Measurements from ENCODE around the gene MMS19. TPM values are rescaled to one million over a fixed set of nuclear protein-coding genes. Genes with fewer than 3 reads are reported as not detected.
A peak's percentile ranks its signal among the peaks of the same experiment; 100 is the strongest.

Gene MMS19
- total RNA-seq, 1 experiment from 2014 or later: 42.4 TPM

DNA sequence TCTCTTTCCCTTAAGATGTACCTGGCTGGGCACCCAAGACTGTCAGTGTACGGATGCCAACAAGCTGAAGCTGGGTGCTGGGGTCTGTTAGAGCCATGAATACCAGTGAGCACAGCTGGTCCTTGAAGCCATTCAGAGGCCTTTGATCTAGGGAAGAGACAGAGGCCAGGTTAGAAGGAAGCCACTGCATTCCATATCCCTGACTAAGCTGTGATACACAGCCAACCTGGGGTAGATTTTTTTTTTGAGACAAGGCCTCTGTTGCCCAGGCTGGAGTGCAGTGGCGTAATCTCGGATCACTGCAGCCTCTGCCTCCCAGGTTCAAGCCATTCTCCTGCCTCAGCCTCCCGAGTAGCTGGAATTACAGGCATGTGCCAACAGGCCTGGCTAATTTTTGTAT, 31.5 kb downstream of the MMS19 start:
- BruUV-seq (replicated peaks): no TSS peak
- POLR2A ChIA-PET (ENCODE audit: unreplicated experiment): interaction anchor here (0.7 kb wide), 1 partner anchor 220 kb away, joined by 3 read pairs; the partner anchor contains the start of gene AVPI1
- no peaks in the 10 kb centered on the region for H3K27me3 ChIP-seq (ENCODE audit: insufficient read depth, low read depth)
- H3K4me3 ChIP-seq: no peak overlapping the region
- H4K20me1 ChIP-seq (ENCODE audit: insufficient read depth): no peaks in the 10 kb centered on the region; the same call in 1 of the 2 replicates
- H3K36me3 ChIP-seq (ENCODE audit: low read depth): no peaks in the 10 kb centered on the region; the same call in 1 of the 2 replicates
- H3F3A ChIP-seq (ENCODE audit: insufficient read depth, low read depth): peaks cover 16% of the 10 kb centered on the region
- intact Hi-C loops (cut with micrococcal nuclease; ENCODE audit: unreplicated experiment): no loop called here
- no peaks in the 10 kb centered on the region for H3K79me2 ChIP-seq (ENCODE audit: low read depth)
- no peak overlapping the region for H3K4me2 ChIP-seq
- H2AFZ ChIP-seq: no peak overlapping the region
- CTCF ChIA-PET: interaction anchor here (1.1 to 1.9 kb wide), 2 partner anchors 9 to 105 kb away, joined by 4 to 5 read pairs; no protein-coding TSS in a partner anchor
- peaks cover 7% of the 10 kb centered on the region; the same call in 1 of the 2 replicates for H3K4me1 ChIP-seq (replicated peaks; ENCODE audit: insufficient read depth)
- no peak overlapping the region for H3K27ac ChIP-seq
- no peaks in the 10 kb centered on the region for H3K9me3 ChIP-seq (ENCODE audit: insufficient read depth, low read depth)
- DNase-seq: peak; percentile 30 to 59
- H3K9me2 ChIP-seq (ENCODE audit: insufficient read depth): no peaks in the 10 kb centered on the region
- TF ChIP-seq EZH2 (IDR thresholded peaks at IDR 0.05; ENCODE audit: low read depth): no peak
- TF ChIP-seq, protein P1, sequence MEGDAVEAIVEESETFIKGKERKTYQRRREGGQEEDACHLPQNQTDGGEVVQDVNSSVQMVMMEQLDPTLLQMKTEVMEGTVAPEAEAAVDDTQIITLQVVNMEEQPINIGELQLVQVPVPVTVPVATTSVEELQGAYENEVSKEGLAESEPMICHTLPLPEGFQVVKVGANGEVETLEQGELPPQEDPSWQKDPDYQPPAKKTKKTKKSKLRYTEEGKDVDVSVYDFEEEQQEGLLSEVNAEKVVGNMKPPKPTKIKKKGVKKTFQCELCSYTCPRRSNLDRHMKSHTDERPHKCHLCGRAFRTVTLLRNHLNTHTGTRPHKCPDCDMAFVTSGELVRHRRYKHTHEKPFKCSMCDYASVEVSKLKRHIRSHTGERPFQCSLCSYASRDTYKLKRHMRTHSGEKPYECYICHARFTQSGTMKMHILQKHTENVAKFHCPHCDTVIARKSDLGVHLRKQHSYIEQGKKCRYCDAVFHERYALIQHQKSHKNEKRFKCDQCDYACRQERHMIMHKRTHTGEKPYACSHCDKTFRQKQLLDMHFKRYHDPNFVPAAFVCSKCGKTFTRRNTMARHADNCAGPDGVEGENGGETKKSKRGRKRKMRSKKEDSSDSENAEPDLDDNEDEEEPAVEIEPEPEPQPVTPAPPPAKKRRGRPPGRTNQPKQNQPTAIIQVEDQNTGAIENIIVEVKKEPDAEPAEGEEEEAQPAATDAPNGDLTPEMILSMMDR (conservative IDR thresholded peaks at IDR 0.05): no peak

DNA sequence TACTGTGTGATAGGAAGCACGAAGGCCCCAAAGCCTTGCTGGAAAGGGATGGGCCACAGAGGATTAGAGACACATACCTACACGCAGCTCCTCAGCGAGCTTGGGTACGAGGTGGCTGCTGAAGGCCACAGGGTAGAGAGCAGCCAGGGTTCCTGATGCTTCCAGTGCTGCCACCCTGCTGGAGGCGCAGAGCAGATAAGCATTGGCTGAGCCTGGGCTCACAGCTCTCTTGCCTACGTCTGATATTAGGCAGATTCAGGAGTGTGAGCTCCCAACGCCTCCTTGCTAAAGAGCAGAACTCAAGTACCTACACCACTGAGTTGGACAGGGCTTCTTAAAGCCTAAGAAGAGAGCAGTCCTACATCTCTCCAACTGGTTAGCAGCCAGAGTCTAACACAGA, 32.2 kb downstream of the MMS19 start:
- ChIA-PET POLR2A (ENCODE audit: unreplicated experiment) (interaction anchor here (0.6 kb wide), 1 partner anchor 181 kb away, joined by 17 read pairs; no protein-coding TSS in a partner anchor), CTCF (interaction anchor here (1.1 to 1.9 kb wide), 2 partner anchors 10 to 105 kb away, joined by 4 to 5 read pairs; no protein-coding TSS in a partner anchor)
- no peaks in the 10 kb centered on the region for H3K9me3 ChIP-seq (ENCODE audit: insufficient read depth, low read depth)
- TF ChIP-seq EZH2 (IDR thresholded peaks at IDR 0.05; ENCODE audit: low read depth): no peak
- TF ChIP-seq, protein P1 (conservative IDR thresholded peaks at IDR 0.05): no peak
- H3F3A ChIP-seq (ENCODE audit: insufficient read depth, low read depth): peaks cover 16% of the 10 kb centered on the region
- peaks cover 7% of the 10 kb centered on the region; the same call in 1 of the 2 replicates for H3K4me1 ChIP-seq (replicated peaks; ENCODE audit: insufficient read depth)
- no peaks in the 10 kb centered on the region for H3K27me3 ChIP-seq (ENCODE audit: insufficient read depth, low read depth)
- no peak overlapping the region for H3K4me2 ChIP-seq
- no peaks in the 10 kb centered on the region; the same call in 1 of the 2 replicates for H3K36me3 ChIP-seq (ENCODE audit: low read depth)
- intact Hi-C loops (cut with micrococcal nuclease; ENCODE audit: unreplicated experiment): no loop called here
- no peak for DNase-seq
- H2AFZ ChIP-seq: no peak overlapping the region
- no peaks in the 10 kb centered on the region for H3K9me2 ChIP-seq (ENCODE audit: insufficient read depth)
- BruUV-seq (replicated peaks): no TSS peak
- H3K27ac ChIP-seq: no peak overlapping the region
- no peak overlapping the region for H3K4me3 ChIP-seq
- H3K79me2 ChIP-seq (ENCODE audit: low read depth): no peaks in the 10 kb centered on the region
- H4K20me1 ChIP-seq (ENCODE audit: insufficient read depth): no peaks in the 10 kb centered on the region; the same call in 1 of the 2 replicates

DNA sequence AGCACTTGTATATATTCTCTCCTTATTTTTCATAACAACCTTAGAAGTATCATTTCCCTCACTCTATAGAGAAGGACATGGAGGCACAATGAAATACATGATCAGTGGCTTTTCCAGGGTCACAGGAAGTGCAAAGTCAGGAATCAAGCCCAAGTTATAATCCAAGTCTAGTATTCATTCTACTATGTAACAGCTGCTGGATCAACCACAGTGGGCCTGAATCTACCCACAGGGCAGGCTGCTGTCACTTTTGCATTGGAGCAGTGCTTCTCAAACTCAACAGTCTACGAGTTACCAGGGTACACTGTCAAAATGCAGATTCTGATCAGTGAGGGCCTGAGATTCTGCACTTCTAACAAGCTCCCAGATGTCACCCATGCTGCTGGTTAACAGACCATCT, 34.0 kb downstream of the MMS19 start:
- H3K4me3 ChIP-seq: no peak overlapping the region
- ChIA-PET CTCF (interaction anchor here (0.7 kb wide), 1 partner anchor 31 kb away, joined by 3 read pairs; no protein-coding TSS in a partner anchor), POLR2A (ENCODE audit: unreplicated experiment) (interaction anchor here (0.6 kb wide), 1 partner anchor 88 kb away, joined by 3 read pairs; no protein-coding TSS in a partner anchor)
- intact Hi-C loops (cut with micrococcal nuclease; ENCODE audit: unreplicated experiment): loop anchor here (5.0 kb wide), 1 partner anchor 108 kb away; the partner anchor contains the start of gene ANKRD2
- 0 out of 2 replicates have a peak overlapping the region, but pooled peaks have one; percentile 19 for H3K27ac ChIP-seq
- no peaks in the 10 kb centered on the region for H3K9me2 ChIP-seq (ENCODE audit: insufficient read depth)
- H3K4me2 ChIP-seq: no peak overlapping the region
- no peaks in the 10 kb centered on the region for H3K27me3 ChIP-seq (ENCODE audit: insufficient read depth, low read depth)
- no peaks in the 10 kb centered on the region for H3K36me3 ChIP-seq (ENCODE audit: low read depth)
- H3K79me2 ChIP-seq (ENCODE audit: low read depth): no peaks in the 10 kb centered on the region
- H3K9me3 ChIP-seq (ENCODE audit: insufficient read depth, low read depth): no peaks in the 10 kb centered on the region
- TF ChIP-seq EZH2 (IDR thresholded peaks at IDR 0.05; ENCODE audit: low read depth): no peak
- TF ChIP-seq, protein P1 (conservative IDR thresholded peaks at IDR 0.05): no peak
- DNase-seq: no peak
- no peak overlapping the region for H2AFZ ChIP-seq
- BruUV-seq (replicated peaks): no TSS peak
- H3K4me1 ChIP-seq (replicated peaks; ENCODE audit: insufficient read depth): peaks cover 7% of the 10 kb centered on the region; the same call in 1 of the 2 replicates
- H4K20me1 ChIP-seq (ENCODE audit: insufficient read depth): no peaks in the 10 kb centered on the region; the same call in 1 of the 2 replicates
- H3F3A ChIP-seq (ENCODE audit: insufficient read depth, low read depth): peaks cover 16% of the 10 kb centered on the region

Data from PC-9 (cell line).